NT2/D1 (cell line): ENCODE results near the gene WNT3A.

Source experiments
- SUZ12 ChIP-seq: IDR thresholded peaks from 2 replicates; pipeline ENCODE4 v1.6.1; 2011; ENCODE audit not compliant: insufficient read length, insufficient read depth; ENCODE audit errors: extremely low read depth
- YY1 ChIP-seq: IDR thresholded peaks from 2 replicates; pipeline ENCODE4 v1.6.1; 2011; ENCODE audit not compliant: insufficient read length, insufficient read depth
- ZNF274 ChIP-seq: IDR thresholded peaks from 2 replicates; pipeline ENCODE4 v1.6.1; 2011; ENCODE audit warnings: mild to moderate bottlenecking, low read depth, low read length

- TF ChIP-seq YY1 (no peak), ZNF274 (no peak), SUZ12 (no peak)
Measured at GRCh38 chr1:228012555-228012954, 5.8 kb downstream of the WNT3A start.
